Measurements from ENCODE around the gene CNNM3.

The CNNM3 gene

DNA sequence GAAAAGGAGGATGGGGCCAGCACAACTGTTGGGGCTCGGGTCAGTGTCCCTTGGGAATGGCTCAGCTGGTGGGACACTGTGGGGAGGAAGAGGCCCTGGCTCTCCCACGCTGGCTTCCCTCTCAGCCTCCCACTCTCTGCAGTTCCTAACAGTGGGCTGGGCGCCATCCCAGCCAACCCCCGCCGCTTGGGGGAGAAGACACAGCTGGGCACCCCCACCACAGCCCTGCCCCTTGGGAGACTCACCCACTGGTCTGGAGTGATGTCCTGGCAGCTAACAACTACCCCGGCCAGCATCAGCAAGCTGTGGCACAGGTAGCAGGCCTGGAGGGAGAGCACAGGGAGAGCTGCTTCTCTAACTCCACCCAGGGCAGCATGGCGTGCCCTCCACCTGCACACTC lies 62.1 kb downstream of the CNNM3 start:
- no peak for DNase-seq (ENCODE audit: low spot score)

DNA sequence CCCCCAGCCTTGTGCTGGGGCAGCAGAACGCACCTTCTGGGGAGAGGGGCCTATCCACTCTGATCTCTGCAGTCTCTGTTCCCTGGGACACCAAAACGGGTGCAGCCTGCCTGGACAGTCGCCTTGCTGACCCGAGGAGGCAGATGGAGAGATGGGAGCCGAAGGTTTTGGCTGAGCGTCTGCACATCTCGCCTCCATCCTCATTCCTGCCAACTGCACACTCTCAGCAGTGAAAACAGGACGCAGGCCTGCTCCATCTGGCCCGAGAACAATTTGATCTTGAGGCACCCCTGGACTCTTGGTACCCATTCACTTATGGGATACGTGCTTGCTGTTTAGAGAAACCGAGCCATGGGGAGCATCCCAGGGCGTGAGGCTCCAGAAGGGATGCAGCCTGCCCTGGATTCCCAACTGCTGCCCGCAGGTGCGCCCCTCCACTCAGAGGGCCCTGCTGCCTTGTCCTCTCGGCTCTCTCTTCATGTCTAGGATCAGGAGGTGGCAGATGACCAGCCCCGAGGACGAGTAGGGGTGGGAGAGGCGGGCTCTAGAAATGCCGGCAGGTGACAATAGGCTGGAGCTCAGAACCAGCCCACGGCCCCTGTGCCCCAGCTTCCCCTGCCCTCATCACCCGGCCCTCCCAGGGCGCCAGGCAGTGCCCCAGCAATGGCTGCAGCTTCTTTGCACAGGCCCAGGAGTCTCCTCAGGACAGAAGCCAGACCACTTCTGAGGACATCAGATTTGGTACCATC lies 62.9 kb downstream of the CNNM3 start:
- DNase-seq (ENCODE audit: low spot score): no peak

DNA sequence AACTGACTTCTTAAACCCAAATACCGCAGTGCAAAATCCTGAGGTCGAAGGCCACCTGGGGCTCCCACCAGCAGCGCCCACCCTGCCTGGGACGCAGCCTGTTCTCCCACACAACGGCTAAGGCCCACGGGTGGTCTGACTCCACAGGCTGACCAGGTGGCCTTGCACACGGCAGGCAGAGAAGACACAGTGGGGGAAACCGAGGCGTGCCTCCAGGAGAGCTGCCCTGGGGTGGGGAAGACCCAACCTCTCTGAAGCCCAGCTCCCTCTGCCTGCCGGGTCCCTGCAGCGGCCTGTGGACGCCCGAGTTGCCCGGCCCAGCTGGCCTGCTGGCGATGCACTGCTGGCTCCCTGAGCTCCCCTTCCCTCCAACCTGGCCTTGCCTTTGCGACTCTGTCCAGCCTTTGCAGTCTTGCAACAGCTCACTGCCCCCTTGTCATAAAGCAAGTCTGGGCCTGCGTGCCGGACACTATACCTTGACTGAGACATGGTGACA lies 63.5 kb downstream of the CNNM3 start:
- DNase-seq (ENCODE audit: low spot score): no peak

DNA sequence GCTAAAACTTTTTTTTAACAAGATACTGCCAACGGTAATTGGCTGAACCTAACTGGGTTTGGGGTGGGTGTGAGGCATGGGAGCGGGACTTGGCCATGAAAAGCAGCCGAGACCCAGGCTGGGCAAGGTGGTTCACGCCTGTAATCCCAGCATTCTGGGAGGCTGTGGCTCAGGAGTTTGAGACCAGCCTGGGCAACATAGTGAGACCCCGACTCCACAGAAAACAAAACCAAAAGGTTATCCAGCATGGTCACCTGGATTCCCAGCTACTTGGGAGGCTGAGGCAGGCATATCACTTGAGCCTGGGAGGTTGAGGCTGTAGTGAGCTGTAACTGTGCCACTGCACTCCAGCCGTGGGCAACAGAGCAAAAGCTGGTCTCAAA lies 64.8 kb downstream of the CNNM3 start:
- DNase-seq (ENCODE audit: low spot score): no peak

DNA sequence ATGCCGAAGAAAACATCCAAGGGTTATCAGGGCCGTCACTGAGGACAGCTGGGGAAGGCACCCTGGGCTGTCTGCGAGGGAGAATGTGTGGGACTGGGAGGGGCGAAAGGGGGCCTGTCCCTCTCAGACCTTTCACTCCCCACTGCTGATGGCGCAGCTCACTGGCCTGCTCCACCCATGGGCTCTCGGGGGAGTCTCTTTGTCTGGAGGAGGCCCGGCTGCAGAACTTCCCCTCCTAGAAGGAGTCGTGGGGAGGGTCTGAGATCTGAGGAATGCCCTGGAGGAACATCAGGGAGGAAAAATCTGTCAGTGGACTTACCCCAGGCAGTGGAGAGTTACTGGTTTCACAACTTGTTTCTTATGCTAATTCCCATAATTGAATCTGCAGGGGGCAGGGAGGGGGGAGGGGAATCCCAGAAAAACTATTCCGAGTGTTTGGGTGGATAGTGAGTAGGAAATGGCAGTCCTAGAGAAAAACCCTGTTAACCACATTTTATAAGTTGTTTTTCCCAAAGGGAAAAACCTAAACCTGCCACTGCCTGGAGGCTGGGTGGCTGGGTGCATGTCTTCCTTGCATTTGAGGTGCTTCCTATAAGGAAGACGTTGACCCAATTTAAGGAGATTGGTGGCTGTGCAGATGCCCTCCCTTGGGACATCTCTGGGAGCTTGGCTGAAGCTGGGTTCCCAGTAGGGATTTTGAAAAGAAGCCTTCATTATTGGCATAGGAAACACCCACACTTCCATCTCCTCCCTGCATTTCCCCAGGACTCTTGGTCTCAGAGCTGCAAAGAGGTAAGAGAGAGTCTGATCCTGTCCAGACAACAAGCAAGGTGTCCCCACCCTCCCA lies 65.5 kb downstream of the CNNM3 start:
- DNase-seq (ENCODE audit: low spot score): no peak

DNA sequence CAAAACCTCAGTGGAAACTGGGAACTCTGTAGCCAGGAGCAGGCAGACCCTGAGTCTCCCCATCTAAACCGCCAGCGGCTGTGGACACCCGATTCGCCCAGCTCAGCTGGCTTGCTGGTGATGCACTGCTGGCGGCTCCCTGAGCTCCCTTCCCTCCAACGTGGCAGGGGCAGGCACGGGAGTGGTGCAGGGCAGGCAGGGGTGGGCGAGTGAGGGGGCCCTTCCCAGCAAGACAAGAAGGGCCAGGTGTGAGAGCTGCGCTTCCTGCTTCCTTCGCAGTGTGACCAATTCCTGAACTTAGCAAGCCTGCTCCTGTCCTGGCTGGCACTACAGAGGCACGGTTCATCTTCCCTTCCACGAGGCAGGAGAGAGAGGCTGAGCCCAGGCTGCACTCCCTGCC lies 66.2 kb downstream of the CNNM3 start:
- DNase-seq (ENCODE audit: low spot score): no peak

DNA sequence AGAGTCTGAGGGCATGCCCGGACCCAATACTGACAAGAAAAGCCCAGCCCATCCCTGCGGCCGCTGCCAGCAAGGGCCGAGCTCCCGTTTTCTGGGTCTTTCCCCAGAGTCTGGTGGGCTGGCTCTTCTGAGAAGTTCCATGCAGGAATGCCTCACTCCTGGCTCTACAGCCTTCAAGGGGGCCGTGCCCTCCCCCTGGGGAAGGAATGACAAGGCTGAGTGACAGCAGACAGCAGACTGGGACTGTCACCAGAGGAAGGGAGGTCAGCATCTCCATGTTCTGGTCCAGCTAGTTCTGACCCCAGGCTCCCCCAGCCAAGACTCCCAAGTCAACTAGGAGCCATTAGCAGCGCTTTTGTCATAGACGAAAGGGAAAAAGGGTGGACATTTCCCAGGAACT lies 66.8 kb downstream of the CNNM3 start:
- no peak for DNase-seq (ENCODE audit: low spot score)

DNA sequence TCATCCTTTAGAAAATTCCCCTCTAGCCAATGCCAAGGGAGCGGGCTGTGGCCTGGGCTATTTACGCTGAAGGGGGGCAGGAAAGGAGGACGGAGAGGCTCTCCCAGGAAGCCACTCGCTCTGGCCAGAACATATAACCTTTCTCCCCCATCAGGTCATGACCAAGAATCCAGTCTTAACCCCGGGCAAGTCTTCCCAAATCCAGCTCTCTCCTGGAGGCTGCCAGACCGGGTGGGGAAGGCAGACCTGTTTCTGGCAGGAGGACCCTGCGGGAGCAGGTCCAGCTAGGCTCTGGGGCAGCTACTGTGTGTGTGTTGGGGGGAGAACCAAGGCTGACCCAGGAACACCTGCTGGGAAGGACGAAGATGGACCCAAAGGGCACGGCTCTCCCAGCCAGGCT lies 67.2 kb downstream of the CNNM3 start:
- no peak for DNase-seq (ENCODE audit: low spot score)

All from HuH-7.5 (cell line).